GM18519 (cell line): ENCODE measurements around the gene PLCXD1.
"Not testable (repeated sequence)": the region's sequence is repeated elsewhere in the genome, so short reads cannot be mapped to it uniquely, and the experiment has no call there.

Source experiments
- ATAC-seq: cut with Tn5 transposase; IDR thresholded peaks from one replicate; pipeline ENCODE4 v1.9.1; 2021; ENCODE audit warnings: mild to moderate bottlenecking, moderate library complexity; ENCODE audit not compliant: unreplicated experiment, low FRiP score

PLCXD1 gene

GRCh38 chrX:262381-262909 is 18.7 kb upstream of the PLCXD1 start:
- ATAC-seq = no peak

- not testable (repeated sequence) for ATAC-seq
Measured at GRCh38 chrX:264006-264405, 17.2 kb upstream of the PLCXD1 start.

GRCh38 chrX:264634-265455 is 16.3 kb upstream of the PLCXD1 start:
- no peak for ATAC-seq

- ATAC-seq = no peak
Measured at GRCh38 chrX:265502-265901, 15.7 kb upstream of the PLCXD1 start.

GRCh38 chrX:267771-268261 is 13.4 kb upstream of the PLCXD1 start:
- no peak for ATAC-seq

- ATAC-seq = no peak
Measured at GRCh38 chrX:270848-271367, 10.3 kb upstream of the PLCXD1 start.

- ATAC-seq = no peak
Measured at GRCh38 chrX:274904-275475, 6.2 kb upstream of the PLCXD1 start.

GRCh38 chrX:275476-275966 is 5.7 kb upstream of the PLCXD1 start:
- ATAC-seq = peak; percentile 20

GRCh38 chrX:275967-276580 is 5.1 kb upstream of the PLCXD1 start:
- ATAC-seq = peak; percentile 53

GRCh38 chrX:276581-277201 is 4.5 kb upstream of the PLCXD1 start:
- ATAC-seq = no peak

GRCh38 chrX:279757-280604 is 1.2 kb upstream of the PLCXD1 start:
- ATAC-seq = not testable (repeated sequence)

- ATAC-seq = not testable (repeated sequence)
Measured at GRCh38 chrX:280722-281121, 459 bp upstream of the PLCXD1 start.

GRCh38 chrX:282000-282681 is 960 bp downstream of the PLCXD1 start:
- ATAC-seq = not testable (repeated sequence)

- ATAC-seq = peak; percentile 95
Measured at GRCh38 chrX:283115-283845, 2.1 kb downstream of the PLCXD1 start.

- no peak for ATAC-seq
Measured at GRCh38 chrX:285076-285677, 4.0 kb downstream of the PLCXD1 start.

GRCh38 chrX:287670-288069 is 6.5 kb downstream of the PLCXD1 start:
- no peak for ATAC-seq

- no peak for ATAC-seq
Measured at GRCh38 chrX:288561-288991, 7.4 kb downstream of the PLCXD1 start.
